Cardiac fibroblast (primary cell): Measurements from ENCODE around the gene CD4.

Experiments
- DNase-seq, 2 donors: peaks; one replicate each; pipeline versions ENCODE4 v3.0.0 to v3.0.0-alpha.2; 2010; ENCODE audit warnings: low read depth in 2 of 2
- H3K4me3 ChIP-seq, 2 donors: replicated peaks in 1 of 2; 1 replicate in 1 of 2; 2 replicates in 1 of 2; pipeline ENCODE4 v1.5.1; 2011; ENCODE audit warnings: low read depth in 2 of 2, low read length in 2 of 2, mild to moderate bottlenecking in 2 of 2, moderate library complexity in 1 of 2
- CTCF ChIP-seq: IDR thresholded peaks from one replicate; pipeline ENCODE4 v1.5.1; 2011; ENCODE audit warnings: low read depth, mild to moderate bottlenecking, low read length, inconsistent platforms

CD4 gene

GRCh38 chr12:6773590-6774351 lies 15.6 kb upstream of the CD4 start:
- TF ChIP-seq CTCF = no peak
- no peak for DNase-seq
- H3K4me3 ChIP-seq = no peak overlapping the region

DNA sequence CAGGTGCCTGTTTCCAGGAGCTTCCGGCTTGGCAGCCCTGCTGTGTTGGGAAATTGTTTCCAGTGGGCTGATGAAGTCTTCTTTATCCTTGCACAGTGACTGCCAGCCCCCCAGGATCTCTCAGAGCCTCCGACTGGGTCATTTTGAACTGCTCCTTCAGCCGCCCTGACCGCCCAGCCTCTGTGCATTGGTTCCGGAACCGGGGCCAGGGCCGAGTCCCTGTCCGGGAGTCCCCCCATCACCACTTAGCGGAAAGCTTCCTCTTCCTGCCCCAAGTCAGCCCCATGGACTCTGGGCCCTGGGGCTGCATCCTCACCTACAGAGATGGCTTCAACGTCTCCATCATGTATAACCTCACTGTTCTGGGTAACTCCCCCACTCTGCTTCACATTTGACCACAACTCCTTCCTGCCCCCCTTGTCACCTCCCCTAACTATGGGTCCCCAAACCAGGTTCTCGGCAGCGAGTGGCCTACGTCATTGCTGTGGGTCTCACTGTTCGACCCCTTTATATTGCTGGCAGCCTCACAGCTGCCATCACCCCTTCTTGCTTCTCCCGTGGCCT lies 14.7 kb upstream of the CD4 start:
- DNase-seq = no peak
- no peak for TF ChIP-seq CTCF
- no peak overlapping the region for H3K4me3 ChIP-seq

- TF ChIP-seq CTCF = no peak
- DNase-seq = no peak
- no peak overlapping the region for H3K4me3 ChIP-seq
These were observed 13.8 kb upstream of the CD4 start for GRCh38 chr12:6775185-6776174.

DNA sequence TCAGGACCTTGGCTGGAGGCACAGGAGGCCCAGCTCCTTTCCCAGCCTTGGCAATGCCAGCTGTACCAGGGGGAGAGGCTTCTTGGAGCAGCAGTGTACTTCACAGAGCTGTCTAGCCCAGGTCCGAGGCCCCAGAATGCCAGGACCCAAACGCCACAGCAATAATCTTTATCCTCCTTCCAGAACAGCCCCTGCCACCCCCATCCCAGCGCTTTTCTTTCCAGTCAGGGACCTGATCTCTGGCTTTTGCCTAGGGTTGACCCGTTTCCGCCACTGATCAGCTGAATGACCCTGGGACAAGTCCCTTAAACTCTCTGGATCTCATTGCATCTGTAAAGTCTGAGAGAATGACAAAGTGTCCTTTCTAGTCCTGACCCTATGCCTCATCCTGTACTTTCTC lies 11.9 kb upstream of the CD4 start:
- no peak for TF ChIP-seq CTCF
- DNase-seq = no peak
- H3K4me3 ChIP-seq = no peak overlapping the region

GRCh38 chr12:6778217-6778573 lies 11.1 kb upstream of the CD4 start:
- H3K4me3 ChIP-seq = peak overlapping the region; percentile 37 to 45
- DNase-seq = peak; percentile 34 to 57
- no peak for TF ChIP-seq CTCF

DNA sequence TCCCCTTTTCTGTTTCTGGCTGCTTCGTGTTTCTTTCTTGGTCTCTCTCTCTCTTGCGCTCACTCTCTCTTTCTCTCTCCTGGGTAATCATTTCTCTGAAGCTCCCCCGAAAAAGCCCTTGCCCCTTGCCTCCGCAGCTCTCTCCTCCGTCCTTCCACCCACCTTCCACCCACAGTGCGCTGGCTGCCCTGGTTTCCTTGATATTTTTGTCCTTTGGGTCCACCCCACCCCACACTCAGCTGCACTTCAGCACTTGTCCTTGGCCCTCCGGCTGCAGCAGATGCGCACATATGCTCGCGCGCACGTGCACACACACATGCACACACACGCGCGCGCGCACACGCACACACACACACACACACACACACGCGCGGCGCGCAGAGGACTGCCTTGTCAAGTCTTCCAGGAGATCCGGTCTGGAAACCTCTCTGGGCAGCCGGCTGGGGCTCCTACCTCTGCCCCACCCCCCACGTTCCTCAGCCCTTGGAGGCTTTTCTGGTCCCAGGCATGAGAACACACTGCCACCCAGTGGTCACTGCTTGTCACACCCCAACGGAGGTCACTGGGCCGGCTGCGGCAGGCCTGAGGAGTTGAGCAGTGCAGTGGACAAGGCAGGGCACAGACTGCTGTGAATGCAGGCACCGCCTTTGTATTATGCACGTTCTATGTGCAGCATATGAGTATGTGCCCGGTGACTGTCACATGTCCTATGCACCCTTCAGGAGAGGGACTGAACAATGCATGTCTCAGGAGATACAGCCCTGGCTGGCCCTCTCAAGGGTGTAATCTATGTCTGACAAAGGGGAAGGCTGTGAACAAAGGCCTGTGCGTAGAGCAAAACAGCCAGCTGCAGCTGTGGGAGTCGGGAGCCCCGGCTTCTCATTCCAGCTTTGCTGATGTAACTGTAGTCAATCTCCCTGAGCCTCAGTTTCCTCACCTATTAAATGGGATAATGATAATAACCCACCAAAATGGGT lies 10.5 kb upstream of the CD4 start:
- H3K4me3 ChIP-seq = peak overlapping the region; percentile 37 to 45
- DNase-seq = peak; percentile 94 to 96
- TF ChIP-seq CTCF = peak; percentile 90
